HCT116 (cell line): ENCODE measurements around the gene ARHGEF37. TPM values are rescaled to one million over a fixed set of nuclear protein-coding genes. Genes with fewer than 3 reads are reported as not detected.

Experiments
- ATAC-seq: fragments of 200-7000 bp; cut with Tn5 transposase; 2 replicates; pipeline ENCODE4 v1.9.1; 2020; ENCODE audit warnings: mild to moderate bottlenecking, moderate library complexity
- BruUV-seq: library from RNA; stranded (reverse); fragments of 400-500 nt; replicated peaks from 2 replicates; lab custom pipeline; 2021; lab: Mats Ljungman, UMichigan
- CTCF ChIA-PET: fragments of 300-600 bp; sonication (Branson Sonifier 250); formaldehyde crosslinking; loops from one replicate; lab custom pipeline; 2021; ENCODE audit warnings: antibody characterized with exemption; lab: Charles Lee
- POLR2A ChIA-PET: fragments of 300-600, 350-600 bp; sonication (Branson Sonifier 250); formaldehyde crosslinking; loops from one replicate; lab custom pipeline; 2021; ENCODE audit warnings: antibody characterized with exemption; lab: Charles Lee
- RAD21 ChIA-PET, 2 experiments: fragments of 300-600 bp; sonication (Branson Sonifier 250); formaldehyde crosslinking; loops; one replicate each; lab custom pipeline; 2023; ENCODE audit warnings: low total read pairs in 2 of 2; ENCODE audit not compliant: uncharacterized antibody in 2 of 2, unreplicated experiment in 2 of 2, low non-redundant PET in 1 of 2; lab: Charles Lee
- DNase-seq: peaks from one replicate; pipeline ENCODE4 v3.0.0-alpha.2; 2010; ENCODE audit warnings: low read depth, low spot score
- H2AFZ ChIP-seq: fragments of 200-600 bp; shearing (Covaris generic), sonication (generic); 2 replicates; pipeline ENCODE4 v1.6.1; 2017; ENCODE audit warnings: low read depth, mixed run types, mixed read lengths, antibody characterized with exemption, low read length; ENCODE audit not compliant: poor library complexity, severe bottlenecking
- H3K27ac ChIP-seq: 2 replicates; pipeline ENCODE4 v1.5.1; 2012; ENCODE audit warnings: low read depth, low read length
- H3K27me3 ChIP-seq: fragments of 200-600 bp; sonication (generic); 2 replicates; pipeline ENCODE4 v1.6.1; 2016; ENCODE audit warnings: mixed run types, low read length, mixed read lengths; ENCODE audit not compliant: insufficient read depth
- H3K36me3 ChIP-seq, 2 experiments: fragments of 200-500 bp in 1 of 2; fragments of 200-600 bp in 1 of 2; sonication (Bioruptor generic) in 1 of 2; sonication (generic) in 1 of 2; 2 replicates each; pipeline versions ENCODE4 v1.5.1 to v1.6.1; 2014 to 2016; ENCODE audit warnings: low read length in 2 of 2, inconsistent platforms in 1 of 2, mixed read lengths in 1 of 2, mixed run types in 1 of 2; ENCODE audit not compliant: insufficient read depth in 2 of 2, control insufficient read depth in 1 of 2
- H3K4me1 ChIP-seq, 2 experiments: fragments of 200-600 bp in 1 of 2; sonication (generic) in 1 of 2; 2 replicates each; pipeline versions ENCODE4 v1.5.1 to v1.6.1; 2012 to 2017; ENCODE audit warnings: low read length in 2 of 2, inconsistent platforms in 1 of 2, mild to moderate bottlenecking in 1 of 2, mixed read lengths in 1 of 2, mixed run types in 1 of 2, moderate library complexity in 1 of 2; ENCODE audit not compliant: insufficient read depth in 2 of 2, control insufficient read depth in 1 of 2
- H3K4me2 ChIP-seq: fragments of 200-600 bp; sonication (generic); 2 replicates; pipeline ENCODE4 v1.6.1; 2017; ENCODE audit warnings: mixed run types, low read length, mixed read lengths
- H3K4me3 ChIP-seq, 2 experiments: fragments of 200-600 bp in 1 of 2; sonication (generic) in 1 of 2; replicated peaks in 1 of 2; 2 replicates each; pipeline ENCODE4 v1.5.1; 2011 to 2016; ENCODE audit warnings: low read length in 2 of 2, control low read depth in 1 of 2, low read depth in 1 of 2, mild to moderate bottlenecking in 1 of 2, mixed read lengths in 1 of 2, mixed run types in 1 of 2
- H3K79me2 ChIP-seq: fragments of 200-600 bp; sonication (generic); 2 replicates; pipeline ENCODE4 v1.6.1; 2017; ENCODE audit warnings: mild to moderate bottlenecking, mixed run types, low read length, moderate library complexity, mixed read lengths; ENCODE audit not compliant: insufficient read depth
- H3K9ac ChIP-seq: fragments of 200-600 bp; sonication (generic); 2 replicates; pipeline ENCODE4 v1.6.1; 2016; ENCODE audit warnings: low read length, mixed read lengths
- H3K9me2 ChIP-seq: fragments of 200-600 bp; sonication (generic), shearing (Covaris generic); 2 replicates; pipeline ENCODE4 v1.6.1; 2017; ENCODE audit warnings: mixed run types, mild to moderate bottlenecking, moderate library complexity; ENCODE audit not compliant: insufficient read depth
- H3K9me3 ChIP-seq, 2 experiments: fragments of 200-500 bp in 1 of 2; fragments of 200-600 bp in 1 of 2; sonication (Bioruptor generic) in 1 of 2; sonication (generic) in 1 of 2; 2 replicates each; pipeline ENCODE4 v1.6.1; 2014 to 2017; ENCODE audit warnings: low read length in 2 of 2, mixed read lengths in 2 of 2, inconsistent platforms in 1 of 2, low read depth in 1 of 2, mild to moderate bottlenecking in 1 of 2, mixed run types in 1 of 2, moderate library complexity in 1 of 2; ENCODE audit not compliant: control insufficient read depth in 1 of 2, insufficient read depth in 1 of 2
- H4K20me1 ChIP-seq: fragments of 200-600 bp; sonication (generic), shearing (Covaris generic); 2 replicates; pipeline ENCODE4 v1.6.1; 2017; ENCODE audit warnings: mixed run types, mild to moderate bottlenecking, moderate library complexity; ENCODE audit not compliant: insufficient read depth
- ATF3 ChIP-seq: IDR thresholded peaks from 2 replicates; pipeline ENCODE4 v1.6.1; 2012
- CEBPB ChIP-seq: IDR thresholded peaks from 2 replicates; pipeline ENCODE4 v1.6.1; 2012; ENCODE audit warnings: low read depth
- CTCF ChIP-seq, 3 experiments: fragments of 200-600 bp in 1 of 3; sonication (generic) in 1 of 3; IDR thresholded peaks in 2 of 3; conservative IDR thresholded peaks in 1 of 3; 2 replicates each; pipeline ENCODE4 v1.5.1; 2012 to 2017; ENCODE audit warnings: low read depth in 2 of 3, low read length in 2 of 3, antibody characterized with exemption in 1 of 3, borderline replicate concordance in 1 of 3, control low read depth in 1 of 3, mild to moderate bottlenecking in 1 of 3, mixed read lengths in 1 of 3, mixed run types in 1 of 3, moderate library complexity in 1 of 3; ENCODE audit not compliant: insufficient read depth in 1 of 3
- EGR1 ChIP-seq: IDR thresholded peaks from 2 replicates; pipeline ENCODE4 v1.6.1; 2012; ENCODE audit warnings: low read depth
- ELF1 ChIP-seq: IDR thresholded peaks from 2 replicates; pipeline ENCODE4 v1.6.1; 2012; ENCODE audit warnings: low read depth, borderline replicate concordance
- EZH2 ChIP-seq: fragments of 200-600 bp; sonication (generic); IDR thresholded peaks from 2 replicates; pipeline ENCODE4 v1.6.1; 2017; ENCODE audit warnings: antibody characterized with exemption, mixed run types
- EZH2phosphoT487 ChIP-seq: fragments of 200-600 bp; IDR thresholded peaks from 2 replicates; pipeline ENCODE4 v1.6.1; 2018; ENCODE audit warnings: antibody characterized with exemption, borderline replicate concordance
- FOSL1 ChIP-seq: IDR thresholded peaks from 2 replicates; pipeline ENCODE4 v1.6.1; 2012; ENCODE audit warnings: low read depth
- JUND ChIP-seq: IDR thresholded peaks from 2 replicates; pipeline ENCODE4 v1.6.1; 2012
- RAD21 ChIP-seq: IDR thresholded peaks from 2 replicates; pipeline ENCODE4 v1.6.1; 2012; ENCODE audit warnings: low read depth, mild to moderate bottlenecking
- REST ChIP-seq: IDR thresholded peaks from 2 replicates; pipeline ENCODE4 v1.6.1; 2012; ENCODE audit warnings: low read depth
- SP1 ChIP-seq: IDR thresholded peaks from 2 replicates; pipeline ENCODE4 v1.6.1; 2012; ENCODE audit warnings: low read depth
- SRF ChIP-seq: IDR thresholded peaks from 2 replicates; pipeline ENCODE4 v1.6.1; 2012; ENCODE audit warnings: low read depth
- YY1 ChIP-seq: IDR thresholded peaks from 2 replicates; pipeline ENCODE4 v1.6.1; 2011; ENCODE audit warnings: low read length, low read depth, moderate library complexity, mild to moderate bottlenecking; ENCODE audit not compliant: insufficient replicate concordance; ENCODE audit errors: extremely low read depth
- ZBTB33 ChIP-seq: IDR thresholded peaks from 2 replicates; pipeline ENCODE4 v1.6.1; 2011; ENCODE audit warnings: mild to moderate bottlenecking, low read length, moderate library complexity; ENCODE audit not compliant: insufficient replicate concordance; ENCODE audit errors: extremely low read depth
- ZFX ChIP-seq: fragments of 450-650 bp; IDR thresholded peaks from 2 replicates; pipeline ENCODE4 v1.6.1; 2017
- ZNF274 ChIP-seq: fragments of 200-500 bp; sonication (Bioruptor generic); IDR thresholded peaks from 2 replicates; pipeline ENCODE4 v1.6.1; 2014; ENCODE audit warnings: mild to moderate bottlenecking, low read depth, low read length, inconsistent platforms
- intact Hi-C: fragments of 100-400 bp; cut with micrococcal nuclease; formaldehyde crosslinking; loops from 2 replicates; pipeline ENCODE4 v1.10.0; 2022
- total RNA-seq: library from RNA; stranded (reverse); gene quantifications from one replicate; pipeline ENCODE4 v1.2.1, GENCODE V29; 2021; ENCODE audit not compliant: unreplicated experiment

The ARHGEF37 gene
- total RNA-seq, 1 experiment from 2014 or later: 7.0 TPM

GRCh38 chr5:149575131-149575530 is 6.2 kb upstream of the ARHGEF37 start:
- peaks cover 0 to 2% of the 10 kb centered on the region in 2 experiments; a peak in 2 of 4 replicates for H3K4me1 ChIP-seq
- no TSS peak for BruUV-seq
- intact Hi-C loops: no loop called here
- TF ChIP-seq SP1 (no peak), JUND (no peak), EZH2phosphoT487 (no peak), CEBPB (no peak), ZBTB33 (no peak), YY1 (no peak), ATF3 (no peak), EGR1 (no peak), FOSL1 (no peak), ELF1 (no peak), RAD21 (no peak), REST (no peak), CTCF (IDR thresholded peaks at IDR 0.05 in 2 of 3, conservative IDR thresholded peaks at IDR 0.05 in 1 of 3; ENCODE audit: borderline replicate concordance in 1 of 3, insufficient read depth in 1 of 3, low read depth in 2 of 3, low read length in 2 of 3) (no peak), ZFX (no peak), SRF (no peak), EZH2 (no peak), ZNF274 (no peak)
- H2AFZ ChIP-seq: no peak overlapping the region
- H3K27ac ChIP-seq: no peak overlapping the region
- no peak overlapping the region for H3K9ac ChIP-seq
- ChIA-PET CTCF (no interaction called here), POLR2A (interaction anchor here (0.7 to 0.9 kb wide), 2 partner anchors 12 to 13 kb away, joined by 3 read pairs; no protein-coding TSS in a partner anchor), RAD21 (no interaction called here)
- no peaks in the 10 kb centered on the region for H3K9me3 ChIP-seq
- ATAC-seq (no peak), DNase-seq (no peak)
- no peaks in the 10 kb centered on the region for H3K27me3 ChIP-seq
- no peak overlapping the region for H3K4me2 ChIP-seq
- no peak overlapping the region for H3K4me3 ChIP-seq
- no peaks in the 10 kb centered on the region for H3K9me2 ChIP-seq
- no peaks in the 10 kb centered on the region for H3K36me3 ChIP-seq
- H4K20me1 ChIP-seq: no peaks in the 10 kb centered on the region
- H3K79me2 ChIP-seq: no peaks in the 10 kb centered on the region
